ENCODE data around the gene UBASH3B.

Gene UBASH3B

GRCh38 chr11:122809866-122810265, 154.3 kb downstream of the UBASH3B start:
- TF ChIP-seq CTCF (IDR thresholded peaks at IDR 0.05; ENCODE audit: low read depth, low read length): no peak
- DNase-seq (ENCODE audit: low read depth in 2 of 2): no peak
- no peak overlapping the region for H3K4me3 ChIP-seq (replicated peaks in 1 of 2; ENCODE audit: low read depth in 2 of 2, low read length in 2 of 2)

- DNase-seq (ENCODE audit: low read depth in 2 of 2): no peak
- no peak overlapping the region for H3K4me3 ChIP-seq (replicated peaks in 1 of 2; ENCODE audit: low read depth in 2 of 2, low read length in 2 of 2)
- no peak for TF ChIP-seq CTCF (IDR thresholded peaks at IDR 0.05; ENCODE audit: low read depth, low read length)
These were observed 156.2 kb downstream of the UBASH3B start for GRCh38 chr11:122811721-122812120.

GRCh38 chr11:122812638-122813037, 157.1 kb downstream of the UBASH3B start:
- DNase-seq (ENCODE audit: low read depth in 2 of 2): no peak
- no peak for TF ChIP-seq CTCF (IDR thresholded peaks at IDR 0.05; ENCODE audit: low read depth, low read length)
- no peak overlapping the region for H3K4me3 ChIP-seq (replicated peaks in 1 of 2; ENCODE audit: low read depth in 2 of 2, low read length in 2 of 2)

- DNase-seq (ENCODE audit: low read depth in 2 of 2): no peak
- no peak for TF ChIP-seq CTCF (IDR thresholded peaks at IDR 0.05; ENCODE audit: low read depth, low read length)
These were observed 157.8 kb downstream of the UBASH3B start for GRCh38 chr11:122813176-122813893.

GRCh38 chr11:122813894-122814270, 158.4 kb downstream of the UBASH3B start:
- DNase-seq (ENCODE audit: low read depth in 2 of 2): no peak
- no peak overlapping the region for H3K4me3 ChIP-seq (replicated peaks in 1 of 2; ENCODE audit: low read depth in 2 of 2, low read length in 2 of 2)
- no peak for TF ChIP-seq CTCF (IDR thresholded peaks at IDR 0.05; ENCODE audit: low read depth, low read length)

More at GRCh38 chr11:122813176-122813893, 157.8 kb downstream of the UBASH3B start:
- no peak overlapping the region for H3K4me3 ChIP-seq (replicated peaks in 1 of 2; ENCODE audit: low read depth in 2 of 2, low read length in 2 of 2)

- no peak overlapping the region for H3K4me3 ChIP-seq (replicated peaks in 1 of 2; ENCODE audit: low read depth in 2 of 2, low read length in 2 of 2)
- DNase-seq (ENCODE audit: low read depth in 2 of 2): no peak
- TF ChIP-seq CTCF (IDR thresholded peaks at IDR 0.05; ENCODE audit: low read depth, low read length): peak; percentile 15
These were observed 158.9 kb downstream of the UBASH3B start for GRCh38 chr11:122814401-122814800.

- no peak for DNase-seq (ENCODE audit: low read depth in 2 of 2)
- no peak for TF ChIP-seq CTCF (IDR thresholded peaks at IDR 0.05; ENCODE audit: low read depth, low read length)
- no peak overlapping the region for H3K4me3 ChIP-seq (replicated peaks in 1 of 2; ENCODE audit: low read depth in 2 of 2, low read length in 2 of 2)
These were observed 160.4 kb downstream of the UBASH3B start for GRCh38 chr11:122815900-122816299.

Data from cardiac fibroblast (primary cell).